A549 (cell line): ENCODE measurements around the gene SLC7A4. TPM values are rescaled to one million over a fixed set of nuclear protein-coding genes. Genes with fewer than 3 reads are reported as not detected.

Experiments used
- ATAC-seq, 2 experiments: fragments of 200-7000 bp in 1 of 2; fragments of >200 bp in 1 of 2; cut with Nextera tagmentation in 1 of 2; cut with Tn5 transposase in 1 of 2; 3 replicates each; pipeline versions ENCODE4 v1.8.0 to v1.9.1; 2018 to 2020; ENCODE audit warnings: mild to moderate bottlenecking in 1 of 2, moderate library complexity in 1 of 2
- CTCF ChIA-PET: fragments of 300-600 bp; sonication (Branson Sonifier 250); formaldehyde crosslinking; extraction: SDS; loops from one replicate; lab custom pipeline; 2021; ENCODE audit warnings: antibody characterized with exemption, inconsistent platforms; lab: Yijun Ruan, JAX
- POLR2A ChIA-PET: fragments of 350-600 bp; formaldehyde crosslinking; extraction: SDS; loops from one replicate; lab custom pipeline; 2021; ENCODE audit warnings: antibody characterized with exemption, inconsistent platforms; lab: Yijun Ruan, JAX
- DNase-seq, 2 experiments: peaks; one replicate each; pipeline versions ENCODE4 v3.0.0 to v3.0.0-alpha.2; 2011 to 2016; ENCODE audit warnings: low read depth in 1 of 2, low spot score in 1 of 2
- FAIRE-seq: peaks from 2 replicates; lab custom pipeline; 2011; peaks lifted over from hg19 to GRCh38; lab: Jason Lieb, UNC
- H3K27ac ChIP-seq, 2 experiments: fragments of >200 bp; sonication (Bioruptor Twin); formaldehyde crosslinking; 3 replicates each; pipeline ENCODE4 v1.5.1; 2016 to 2017
- H3K4me1 ChIP-seq: fragments of >200 bp; sonication (Bioruptor Twin); formaldehyde crosslinking; 3 replicates; pipeline ENCODE4 v1.6.1; 2016
- H3K4me2 ChIP-seq: fragments of >200 bp; sonication (Bioruptor Twin); formaldehyde crosslinking; 3 replicates; pipeline ENCODE4 v1.6.1; 2016
- H3K4me3 ChIP-seq: fragments of >200 bp; sonication (Bioruptor Twin); formaldehyde crosslinking; 3 replicates; pipeline ENCODE4 v1.5.1; 2016
- H3K9me3 ChIP-seq: fragments of >200 bp; sonication (Bioruptor Twin); formaldehyde crosslinking; 3 replicates; pipeline ENCODE4 v1.6.1; 2016
- CBX8 ChIP-seq: fragments of 200-600 bp; sonication (generic); IDR thresholded peaks from 2 replicates; pipeline ENCODE4 v1.6.1; 2016
- CEBPB ChIP-seq, 2 experiments: fragments of >200 bp in 1 of 2; sonication (Bioruptor Twin) in 1 of 2; formaldehyde crosslinking in 1 of 2; IDR thresholded peaks; 2 replicates each; pipeline ENCODE4 v1.6.1; 2012 to 2016
- EP300 ChIP-seq, 2 experiments: fragments of >200 bp; sonication (Bioruptor Twin); formaldehyde crosslinking; IDR thresholded peaks; 2 replicates in 1 of 2; 3 replicates in 1 of 2; pipeline ENCODE4 v1.6.1; 2016 to 2017
- FOSL2 ChIP-seq, 2 experiments: fragments of 450-650 bp in 1 of 2; fragments of >200 bp in 1 of 2; sonication (Bioruptor Twin) in 1 of 2; formaldehyde crosslinking; IDR thresholded peaks; 2 replicates each; pipeline versions ENCODE4 v1.5.0 to v1.6.1; 2016 to 2020; ENCODE audit warnings: mild to moderate bottlenecking in 1 of 2, moderate library complexity in 1 of 2
- HDAC2 ChIP-seq: fragments of 200-600 bp; sonication (generic); IDR thresholded peaks from 2 replicates; pipeline ENCODE4 v1.6.1; 2016
- HOXA7 ChIP-seq: fragments of 250-450 bp; sonication (Bioruptor Pico); IDR thresholded peaks from 2 replicates; pipeline ENCODE4 v1.5.0; 2020; ENCODE audit warnings: mild to moderate bottlenecking, moderate library complexity
- HOXB13 ChIP-seq: fragments of 250-450 bp; sonication (Bioruptor Pico); IDR thresholded peaks from 2 replicates; pipeline ENCODE4 v1.5.0; 2020; ENCODE audit warnings: low read depth, mild to moderate bottlenecking, moderate library complexity
- HOXB5 ChIP-seq: fragments of 250-450 bp; sonication (Bioruptor Pico); IDR thresholded peaks from 2 replicates; pipeline ENCODE4 v1.5.0; 2020; ENCODE audit warnings: mild to moderate bottlenecking, moderate library complexity
- JUNB ChIP-seq: fragments of >200 bp; sonication (Bioruptor Twin); formaldehyde crosslinking; IDR thresholded peaks from 2 replicates; pipeline ENCODE4 v1.6.1; 2016
- KDM1A ChIP-seq: fragments of 200-600 bp; sonication (generic); IDR thresholded peaks from 2 replicates; pipeline ENCODE4 v1.6.1; 2016; ENCODE audit warnings: low read depth, mild to moderate bottlenecking
- KDM5A ChIP-seq: fragments of 200-600 bp; sonication (generic); IDR thresholded peaks from 2 replicates; pipeline ENCODE4 v1.6.1; 2016; ENCODE audit warnings: antibody characterized with exemption, mild to moderate bottlenecking
- POLR2A ChIP-seq: IDR thresholded peaks from 2 replicates; pipeline ENCODE4 v1.6.1; 2012; ENCODE audit warnings: mild to moderate bottlenecking, low read length
- RARB ChIP-seq: fragments of 250-450 bp; sonication (Bioruptor Pico); IDR thresholded peaks from 2 replicates; pipeline ENCODE4 v1.8.0; 2021; ENCODE audit warnings: mild to moderate bottlenecking, moderate library complexity
- ZSCAN20 ChIP-seq: fragments of 250-450 bp; sonication (Bioruptor Pico); IDR thresholded peaks from 2 replicates; pipeline ENCODE4 v1.8.0; 2022; ENCODE audit warnings: mild to moderate bottlenecking, moderate library complexity
- whole genome bisulfite sequencing: methylation state at CpG from one replicate; pipeline ENCODE4 v1.1.6; 2017; ENCODE audit errors: missing lambda C conversion rate; 5-methylcytosine and 5-hydroxymethylcytosine counted together
- polyA minus RNA-seq: library from RNA; depleted of rRNA, polyadenylated mRNA; stranded (reverse); fragments of >200 nt; gene quantifications from 2 replicates; pipeline ENCODE4 v1.2.3, GENCODE V29; 2011; rRNA and poly(A)+ RNA removed
- polyA plus RNA-seq, 4 experiments: library from polyadenylated mRNA; depleted of rRNA in 3 of 4; stranded (reverse); fragments of >200 nt; fragmentation: RNase III in 1 of 4; extraction: RNeasy Plus Mini Kit Qiagen cat#74134 plus additional on column Dnase treatment in 1 of 4; gene quantifications; 2 replicates in 3 of 4; 3 replicates in 1 of 4; pipeline ENCODE4 v1.2.3, GENCODE V29; 2011 to 2017
- TF ChIP-seq, protein P1 (sequence below): fragments of 150-350 bp; IDR thresholded peaks from 2 replicates; pipeline ENCODE4 v1.6.1; 2014; ENCODE audit warnings: low read depth, mild to moderate bottlenecking, low read length
- TF ChIP-seq, protein P2 (sequence below): fragments of >200 bp; sonication (Bioruptor Twin); formaldehyde crosslinking; IDR thresholded peaks from 3 replicates; pipeline ENCODE4 v1.6.1; 2016
- TF ChIP-seq, protein P3 (sequence below): fragments of 200-600 bp; sonication (generic); IDR thresholded peaks from 2 replicates; pipeline ENCODE4 v1.6.1; 2016; ENCODE audit warnings: antibody characterized with exemption, mild to moderate bottlenecking, moderate library complexity

Gene SLC7A4
- polyA plus RNA-seq (2011; rRNA removed) (not detected in 2 replicates), polyA plus RNA-seq (2017; fragmentation: RNase III; extraction: RNeasy Plus Mini Kit Qiagen cat#74134 plus additional on column Dnase treatment) (not detected in 3 replicates), polyA minus RNA-seq (not detected in 2 replicates)
- not detected in 2 replicates for polyA plus RNA-seq (2012; cell fraction: cytosol; rRNA removed)
- not detected in 2 replicates for polyA plus RNA-seq (2012; cell fraction: nucleus; rRNA removed)

DNA sequence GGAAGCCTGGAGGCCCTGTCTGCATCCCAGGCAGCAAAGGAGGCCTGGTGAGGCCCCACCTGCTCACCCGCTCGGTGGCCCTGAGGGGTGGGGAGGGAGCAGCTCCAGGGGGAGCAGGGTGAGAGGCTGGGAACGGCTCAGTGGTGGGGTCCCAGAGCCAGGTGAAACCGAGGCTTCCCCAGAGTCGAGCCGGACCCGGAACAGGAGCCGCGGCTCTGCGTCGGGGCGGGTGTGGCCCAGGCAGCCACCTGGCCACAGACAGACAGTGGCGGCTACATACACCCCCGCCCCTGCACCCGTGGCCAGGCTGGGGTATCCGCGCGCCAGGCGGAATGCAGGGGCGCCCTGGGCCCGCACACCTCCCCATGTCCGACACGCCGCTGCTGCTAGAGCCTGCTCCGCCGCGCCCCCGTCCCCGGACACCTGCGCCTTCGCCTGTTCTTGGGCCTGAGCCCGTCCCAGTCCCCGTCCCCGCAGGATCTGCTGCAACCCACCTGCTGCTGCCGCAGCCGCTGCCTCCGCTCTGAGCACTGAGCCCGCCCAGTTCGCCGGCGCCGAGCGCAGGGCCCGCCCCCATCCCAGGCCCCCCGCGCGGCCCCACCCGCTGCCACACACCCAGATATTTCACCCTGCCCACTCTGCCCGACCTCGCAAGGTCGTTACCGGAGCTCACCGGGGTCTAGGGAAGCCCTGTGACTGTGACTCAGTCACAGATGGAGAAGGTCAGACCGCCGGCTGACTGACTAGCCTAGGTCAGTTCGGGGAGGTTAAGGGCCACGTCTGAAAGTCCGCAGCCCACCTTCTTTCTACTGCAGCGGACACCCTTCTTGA lies at the start of gene SLC7A4:
Gene SLC7A4 (minus strand): TSS at position 525 of the 831 bp plus-strand sequence. CDS start 749 bp downstream, outside the sequence.
- FAIRE-seq (no peak), DNase-seq (no peak), ATAC-seq (no peak)
- no peak within 1 kb of the TSS for H3K4me2 ChIP-seq
- no peak within 1 kb of the TSS for H3K4me3 ChIP-seq
- TF ChIP-seq EP300 (IDR thresholded peaks at IDR 0.05) (no peak), HDAC2 (no peak), POLR2A (no peak), KDM5A (no peak), HOXA7 (CRISPR knock-in tag) (no peak), HOXB13 (no peak), RARB (CRISPR knock-in tag) (no peak), JUNB (no peak), KDM1A (no peak), CEBPB (IDR thresholded peaks at IDR 0.05) (no peak), ZSCAN20 (CRISPR knock-in tag) (no peak), HOXB5 (CRISPR knock-in tag) (no peak)
- TF ChIP-seq, protein P1, sequence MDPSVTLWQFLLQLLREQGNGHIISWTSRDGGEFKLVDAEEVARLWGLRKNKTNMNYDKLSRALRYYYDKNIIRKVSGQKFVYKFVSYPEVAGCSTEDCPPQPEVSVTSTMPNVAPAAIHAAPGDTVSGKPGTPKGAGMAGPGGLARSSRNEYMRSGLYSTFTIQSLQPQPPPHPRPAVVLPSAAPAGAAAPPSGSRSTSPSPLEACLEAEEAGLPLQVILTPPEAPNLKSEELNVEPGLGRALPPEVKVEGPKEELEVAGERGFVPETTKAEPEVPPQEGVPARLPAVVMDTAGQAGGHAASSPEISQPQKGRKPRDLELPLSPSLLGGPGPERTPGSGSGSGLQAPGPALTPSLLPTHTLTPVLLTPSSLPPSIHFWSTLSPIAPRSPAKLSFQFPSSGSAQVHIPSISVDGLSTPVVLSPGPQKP, result no peak
- TF ChIP-seq, protein P2, sequence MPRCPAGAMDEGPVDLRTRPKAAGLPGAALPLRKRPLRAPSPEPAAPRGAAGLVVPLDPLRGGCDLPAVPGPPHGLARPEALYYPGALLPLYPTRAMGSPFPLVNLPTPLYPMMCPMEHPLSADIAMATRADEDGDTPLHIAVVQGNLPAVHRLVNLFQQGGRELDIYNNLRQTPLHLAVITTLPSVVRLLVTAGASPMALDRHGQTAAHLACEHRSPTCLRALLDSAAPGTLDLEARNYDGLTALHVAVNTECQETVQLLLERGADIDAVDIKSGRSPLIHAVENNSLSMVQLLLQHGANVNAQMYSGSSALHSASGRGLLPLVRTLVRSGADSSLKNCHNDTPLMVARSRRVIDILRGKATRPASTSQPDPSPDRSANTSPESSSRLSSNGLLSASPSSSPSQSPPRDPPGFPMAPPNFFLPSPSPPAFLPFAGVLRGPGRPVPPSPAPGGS, result no peak
- ChIA-PET CTCF (interaction anchor here (0.6 to 2.4 kb wide), 3 partner anchors 10 to 142 kb away, joined by 4 to 6 read pairs (median 5); no protein-coding TSS in a partner anchor), POLR2A (no interaction called here)
- H3K4me1 ChIP-seq, result peaks cover 3% of the 10 kb centered on the region
- H3K9me3 ChIP-seq, result no peaks in the 10 kb centered on the region
- WGBS, result 82% methylated on average over 34 of the region's 59 CpGs
- H3K27ac ChIP-seq, result no peak within 1 kb of the TSS

GRCh38 chr22:21080435-21081137 lies 48.2 kb upstream of the SLC7A4 start:
- no peak for TF ChIP-seq CBX8
- TF ChIP-seq, protein P3, sequence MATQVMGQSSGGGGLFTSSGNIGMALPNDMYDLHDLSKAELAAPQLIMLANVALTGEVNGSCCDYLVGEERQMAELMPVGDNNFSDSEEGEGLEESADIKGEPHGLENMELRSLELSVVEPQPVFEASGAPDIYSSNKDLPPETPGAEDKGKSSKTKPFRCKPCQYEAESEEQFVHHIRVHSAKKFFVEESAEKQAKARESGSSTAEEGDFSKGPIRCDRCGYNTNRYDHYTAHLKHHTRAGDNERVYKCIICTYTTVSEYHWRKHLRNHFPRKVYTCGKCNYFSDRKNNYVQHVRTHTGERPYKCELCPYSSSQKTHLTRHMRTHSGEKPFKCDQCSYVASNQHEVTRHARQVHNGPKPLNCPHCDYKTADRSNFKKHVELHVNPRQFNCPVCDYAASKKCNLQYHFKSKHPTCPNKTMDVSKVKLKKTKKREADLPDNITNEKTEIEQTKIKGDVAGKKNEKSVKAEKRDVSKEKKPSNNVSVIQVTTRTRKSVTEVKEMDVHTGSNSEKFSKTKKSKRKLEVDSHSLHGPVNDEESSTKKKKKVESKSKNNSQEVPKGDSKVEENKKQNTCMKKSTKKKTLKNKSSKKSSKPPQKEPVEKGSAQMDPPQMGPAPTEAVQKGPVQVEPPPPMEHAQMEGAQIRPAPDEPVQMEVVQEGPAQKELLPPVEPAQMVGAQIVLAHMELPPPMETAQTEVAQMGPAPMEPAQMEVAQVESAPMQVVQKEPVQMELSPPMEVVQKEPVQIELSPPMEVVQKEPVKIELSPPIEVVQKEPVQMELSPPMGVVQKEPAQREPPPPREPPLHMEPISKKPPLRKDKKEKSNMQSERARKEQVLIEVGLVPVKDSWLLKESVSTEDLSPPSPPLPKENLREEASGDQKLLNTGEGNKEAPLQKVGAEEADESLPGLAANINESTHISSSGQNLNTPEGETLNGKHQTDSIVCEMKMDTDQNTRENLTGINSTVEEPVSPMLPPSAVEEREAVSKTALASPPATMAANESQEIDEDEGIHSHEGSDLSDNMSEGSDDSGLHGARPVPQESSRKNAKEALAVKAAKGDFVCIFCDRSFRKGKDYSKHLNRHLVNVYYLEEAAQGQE, result no peak
- TF ChIP-seq FOSL2 (IDR thresholded peaks at IDR 0.05), result no peak
- TF ChIP-seq FOSL2 (CRISPR knock-in tag; IDR thresholded peaks at IDR 0.05), result no peak
- no peak for TF ChIP-seq KDM1A
- 81% methylated on average over 8 of the region's 31 CpGs for WGBS
- ChIA-PET POLR2A (no interaction called here), CTCF (no interaction called here)
- DNase-seq, result no peak
- Histone ChIP-seq H3K27ac (no peak overlapping the region), H3K4me2 (no peak overlapping the region), H3K9me3 (no peaks in the 10 kb centered on the region), H3K4me1 (no peaks in the 10 kb centered on the region), H3K4me3 (no peak overlapping the region)
- no peak for FAIRE-seq
- no peak for ATAC-seq
